DMS 273 treated with DMSO at 0.1 percent for 48 hours (cell line): ENCODE measurements around the gene GPS1.
"Not testable (repeated sequence)": the region's sequence is repeated elsewhere in the genome, so short reads cannot be mapped to it uniquely, and the experiment has no call there.

ENCODE experiments used
- DNase-seq: peaks from one replicate; lab custom pipeline; 2025; lab: John Stamatoyannopoulos, UW

GPS1 gene

GRCh38 chr17:82028966-82029365 is 22.7 kb upstream of the GPS1 start:
- DNase-seq, result no peak

- no peak for DNase-seq
These were observed 22.3 kb upstream of the GPS1 start for GRCh38 chr17:82029391-82029790.

- DNase-seq, result no peak
These were observed 21.7 kb upstream of the GPS1 start for GRCh38 chr17:82029990-82030469.

- peak; percentile 36 for DNase-seq
These were observed 21.0 kb upstream of the GPS1 start for GRCh38 chr17:82030470-82031302.

- DNase-seq, result no peak
These were observed 20.3 kb upstream of the GPS1 start, which contains the start of gene RAC3 for GRCh38 chr17:82031303-82031884. TSS of gene RAC3 (plus strand) at chr17:82031678. CDS start at chr17:82031762, 84 bp downstream.

GRCh38 chr17:82031885-82032627 is 19.6 kb upstream of the GPS1 start:
- no peak for DNase-seq

- no peak for DNase-seq
These were observed 18.2 kb upstream of the GPS1 start for GRCh38 chr17:82033359-82034085.

GRCh38 chr17:82034371-82035011 is 17.2 kb upstream of the GPS1 start:
- no peak for DNase-seq

GRCh38 chr17:82035488-82035887 is 16.2 kb upstream of the GPS1 start:
- DNase-seq, result no peak

GRCh38 chr17:82035956-82036633 is 15.6 kb upstream of the GPS1 start:
- DNase-seq, result no peak

- no peak for DNase-seq
These were observed 15.0 kb upstream of the GPS1 start for GRCh38 chr17:82036634-82037091.

GRCh38 chr17:82037092-82037888 is 14.4 kb upstream of the GPS1 start, which contains the start of gene DCXR:
TSS of gene DCXR (minus strand) at chr17:82037697. CDS start at chr17:82037682, 15 bp downstream.
- DNase-seq, result peak; percentile 90

- no peak for DNase-seq
These were observed 13.9 kb upstream of the GPS1 start for GRCh38 chr17:82037889-82038195.

- DNase-seq, result not testable (repeated sequence)
These were observed 12.8 kb upstream of the GPS1 start for GRCh38 chr17:82038796-82039409.

GRCh38 chr17:82039695-82040299 is 11.9 kb upstream of the GPS1 start:
- DNase-seq, result no peak

GRCh38 chr17:82041144-82041814 is 10.4 kb upstream of the GPS1 start:
- no peak for DNase-seq

- DNase-seq, result no peak
These were observed 9.0 kb upstream of the GPS1 start for GRCh38 chr17:82042649-82043048.

GRCh38 chr17:82043507-82043906 is 8.2 kb upstream of the GPS1 start:
- no peak for DNase-seq
